UCSD-AML1 (cell line): Measurements from ENCODE around the gene AQP10.
"Not testable (repeated sequence)": the region's sequence is repeated elsewhere in the genome, so short reads cannot be mapped to it uniquely, and the experiment has no call there.

Experiments
- DNase-seq: peaks from one replicate; lab custom pipeline; 2025; ENCODE audit not compliant: unreplicated experiment; lab: John Stamatoyannopoulos, UW

The AQP10 gene, protein sequence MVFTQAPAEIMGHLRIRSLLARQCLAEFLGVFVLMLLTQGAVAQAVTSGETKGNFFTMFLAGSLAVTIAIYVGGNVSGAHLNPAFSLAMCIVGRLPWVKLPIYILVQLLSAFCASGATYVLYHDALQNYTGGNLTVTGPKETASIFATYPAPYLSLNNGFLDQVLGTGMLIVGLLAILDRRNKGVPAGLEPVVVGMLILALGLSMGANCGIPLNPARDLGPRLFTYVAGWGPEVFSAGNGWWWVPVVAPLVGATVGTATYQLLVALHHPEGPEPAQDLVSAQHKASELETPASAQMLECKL

DNA sequence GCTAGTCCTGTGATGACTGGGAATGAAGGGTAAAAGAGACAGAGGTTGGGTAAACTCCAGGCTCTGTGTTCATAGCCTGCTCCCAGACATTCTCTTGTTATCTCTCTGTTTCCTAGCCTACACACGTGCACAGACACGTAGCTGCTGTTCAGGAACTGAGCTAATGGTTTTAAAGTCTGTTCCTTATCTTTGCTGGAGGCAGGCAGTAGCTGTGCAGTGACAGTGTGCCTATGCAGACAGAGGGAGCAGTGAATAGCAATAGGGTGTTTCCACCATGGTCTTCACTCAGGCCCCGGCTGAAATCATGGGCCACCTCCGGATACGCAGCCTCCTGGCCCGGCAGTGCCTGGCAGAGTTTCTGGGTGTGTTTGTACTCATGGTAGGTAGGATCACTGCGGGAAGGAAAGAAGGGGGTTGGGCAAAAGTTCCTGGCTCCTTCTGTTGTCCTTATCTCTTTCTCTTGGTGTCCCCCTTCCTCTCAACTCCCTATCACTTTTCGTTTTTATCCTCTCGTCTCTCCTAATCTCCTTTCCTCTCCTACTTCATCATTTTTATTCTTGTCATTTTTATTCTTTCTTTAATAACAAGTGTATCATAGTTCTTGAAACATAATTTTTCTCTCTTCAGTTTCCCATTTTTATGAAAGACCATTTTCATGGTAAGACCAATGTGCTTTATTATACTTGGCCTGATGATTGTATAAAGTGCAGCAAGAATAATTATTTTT lies at the start of gene AQP10:
TSS of gene AQP10 (plus strand) at position 212 of the 727 bp plus-strand sequence. CDS start at position 275, 63 bp downstream.
- peak; percentile 52 for DNase-seq

DNA sequence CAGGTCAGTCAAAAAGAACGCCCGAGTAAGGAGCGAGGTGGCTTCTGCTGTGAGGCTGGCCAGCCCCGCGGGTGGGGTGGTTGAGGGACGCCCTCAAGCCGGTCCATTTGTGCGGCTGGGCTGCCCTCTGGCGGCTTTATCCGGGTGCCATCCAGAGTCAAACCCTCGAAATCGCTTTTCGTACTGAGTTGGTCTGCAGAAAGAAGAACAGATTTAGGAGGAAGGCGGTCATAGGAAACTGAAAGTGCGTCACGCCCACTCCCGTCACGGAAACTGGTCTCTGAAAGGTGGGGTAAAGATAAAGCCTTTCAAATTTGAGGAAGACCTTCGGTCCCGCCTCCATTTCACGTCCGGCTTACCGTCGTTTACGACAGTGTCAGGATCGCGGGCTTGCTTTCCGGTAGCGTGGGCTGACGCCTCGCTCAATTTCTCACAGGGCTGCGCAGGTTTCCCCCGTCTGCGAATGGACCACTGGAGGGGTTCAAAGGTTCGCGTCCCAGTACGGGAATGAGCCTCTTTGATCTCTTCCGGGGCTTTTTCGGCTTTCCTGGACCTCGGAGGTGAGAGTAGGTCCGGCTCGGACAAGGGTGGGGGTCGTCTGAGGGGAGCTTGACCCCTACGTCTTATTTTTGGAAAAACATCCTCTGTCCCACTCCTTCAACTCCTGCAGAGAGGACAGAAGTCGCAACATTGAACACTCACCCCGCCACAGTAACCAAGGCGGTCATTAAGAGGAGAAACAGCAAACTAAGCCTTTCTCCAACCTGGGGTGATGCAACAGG lies 48.5 kb upstream of the AQP10 start, which contains the start of gene HAX1:
TSS of gene HAX1 (plus strand) at position 413 of the 782 bp plus-strand sequence. CDS start at position 508, 95 bp downstream.
- peak; percentile 96 for DNase-seq

DNA sequence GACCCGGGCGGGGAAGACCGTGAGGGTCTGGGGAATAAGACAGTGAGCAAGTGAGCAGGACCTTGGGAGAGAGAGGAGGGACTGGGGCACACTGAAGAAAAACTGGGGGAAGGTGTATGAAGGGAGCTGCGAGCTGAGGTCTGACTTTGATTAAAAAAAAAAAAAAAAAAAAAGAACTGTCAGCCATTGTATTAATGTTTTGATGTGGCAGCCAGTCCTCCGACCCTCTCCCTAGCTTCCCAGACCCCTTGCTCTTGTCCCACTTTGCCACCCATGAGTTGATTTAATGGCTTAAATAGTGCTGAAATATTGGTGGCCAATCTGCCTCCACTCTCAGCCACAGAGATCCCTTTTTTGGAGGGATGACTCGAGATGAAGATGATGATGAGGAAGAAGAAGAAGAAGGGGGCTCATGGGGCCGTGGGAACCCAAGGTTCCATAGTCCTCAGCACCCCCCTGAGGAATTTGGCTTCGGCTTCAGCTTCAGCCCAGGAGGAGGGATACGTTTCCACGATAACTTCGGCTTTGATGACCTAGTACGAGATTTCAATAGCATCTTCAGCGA lies 47.8 kb upstream of the AQP10 start:
- DNase-seq, result no peak

DNA sequence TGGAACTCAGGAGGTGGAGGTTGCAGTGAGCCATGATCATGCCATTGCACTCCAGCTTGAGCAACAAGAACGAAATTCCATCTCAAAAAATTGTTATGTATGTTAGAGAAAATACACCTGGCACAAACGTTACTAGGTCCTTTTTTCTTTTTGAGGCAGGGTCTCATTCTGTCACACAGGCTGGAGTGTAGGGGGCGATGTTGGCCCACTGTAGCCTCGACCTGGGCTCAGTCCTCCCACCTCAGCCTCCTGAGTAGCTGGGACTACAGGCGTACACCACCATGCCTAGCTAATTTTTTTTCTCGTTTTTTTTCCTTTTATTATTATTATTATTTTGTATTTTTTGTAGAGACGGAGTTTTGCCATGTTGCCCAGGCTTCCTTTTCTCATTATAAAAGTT lies 44.1 kb upstream of the AQP10 start:
- DNase-seq, result peak; percentile 29

DNA sequence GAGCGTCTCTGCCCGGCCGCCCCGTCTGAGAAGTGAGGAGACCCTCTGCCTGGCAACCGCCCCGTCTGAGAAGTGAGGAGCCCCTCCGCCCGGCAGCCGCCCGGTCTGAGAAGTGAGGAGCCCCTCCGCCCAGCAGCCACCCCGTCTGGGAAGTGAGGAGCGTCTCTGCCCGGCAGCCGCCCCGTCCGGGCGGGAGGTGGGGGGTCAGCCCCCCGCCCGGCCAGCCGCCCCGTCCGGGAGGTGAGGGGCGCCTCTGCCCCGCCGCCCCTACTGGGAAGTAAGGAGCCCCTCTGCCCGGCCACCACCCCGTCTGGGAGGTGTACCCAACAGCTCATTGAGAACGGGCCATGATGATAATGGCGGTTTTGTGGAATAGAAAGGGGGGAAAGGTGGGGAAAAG lies 33.3 kb upstream of the AQP10 start:
- not testable (repeated sequence) for DNase-seq

DNA sequence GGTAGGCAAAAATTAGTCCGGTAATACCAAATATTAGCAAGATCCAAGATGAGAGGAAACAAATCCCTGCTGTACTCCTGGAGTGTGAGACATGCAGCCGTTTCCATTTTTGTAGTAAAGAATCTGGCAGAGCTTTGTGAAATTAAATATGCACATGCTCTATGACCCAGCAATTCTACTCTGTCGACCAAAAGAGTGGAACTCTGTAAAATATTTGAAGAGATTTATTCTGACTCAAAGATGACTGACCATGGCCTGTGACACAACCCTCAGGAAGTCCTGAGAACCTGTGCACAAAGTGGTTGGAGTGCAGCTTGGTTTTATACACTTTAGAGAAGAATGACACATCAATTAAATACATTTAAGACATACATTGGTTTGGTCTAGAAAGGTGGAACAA lies 32.2 kb upstream of the AQP10 start:
- DNase-seq, result no peak

DNA sequence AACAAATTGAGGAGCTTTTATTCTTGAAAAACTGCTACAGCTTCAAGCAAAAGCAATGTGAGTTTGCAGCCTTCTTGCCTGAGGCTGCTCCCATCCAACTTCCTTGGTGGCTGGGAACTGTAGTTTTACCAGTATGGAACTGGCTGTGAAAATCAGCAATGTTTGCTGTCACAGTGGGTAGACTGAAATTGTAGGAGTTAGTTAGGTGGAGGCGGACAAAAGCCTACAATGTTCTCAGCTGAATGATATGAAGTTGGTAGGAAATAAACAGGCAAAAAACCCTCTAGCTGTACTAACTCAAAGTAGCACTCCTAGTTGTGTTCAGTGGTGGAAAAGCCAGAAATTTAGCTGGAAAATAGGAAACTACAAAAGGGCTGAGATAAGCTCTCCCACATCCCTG lies 30.0 kb upstream of the AQP10 start:
- no peak for DNase-seq

DNA sequence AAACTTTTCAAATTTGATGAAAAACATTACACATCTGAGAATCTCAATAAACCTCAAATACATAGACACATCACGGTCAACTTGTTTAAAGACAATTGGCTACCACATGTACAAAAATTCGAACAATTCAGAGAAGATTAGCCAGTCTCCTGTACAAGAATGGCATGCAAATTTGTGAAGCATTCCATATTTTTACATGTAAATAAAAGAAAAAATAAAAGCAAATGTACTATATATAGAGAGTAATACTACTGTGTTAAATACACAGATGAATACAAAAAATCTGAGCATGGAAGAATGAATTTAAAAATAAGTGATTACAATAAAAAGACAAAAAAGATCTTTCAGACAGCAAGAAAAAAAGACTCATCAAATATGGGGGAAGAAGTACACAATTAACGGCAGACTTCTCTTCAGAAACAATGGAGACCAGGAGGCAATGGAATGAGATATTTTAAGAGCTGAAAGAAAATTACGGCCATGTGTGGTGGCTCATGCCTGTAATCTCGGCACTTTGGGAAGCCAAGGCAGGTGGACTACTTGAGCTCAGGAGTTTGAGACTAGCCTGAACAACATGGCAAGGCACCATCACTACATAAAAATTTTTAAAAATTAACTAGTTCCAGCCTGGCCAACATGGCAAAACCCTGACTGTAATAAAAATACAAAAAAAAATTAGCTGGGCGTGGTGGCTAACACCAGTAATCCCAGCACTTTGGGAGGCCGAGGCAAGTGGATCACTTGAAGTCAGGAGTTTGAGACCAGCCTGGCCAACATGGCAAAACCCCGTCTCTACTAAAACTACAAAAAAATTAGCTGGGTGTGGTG lies 25.3 kb upstream of the AQP10 start:
- DNase-seq, result no peak

DNA sequence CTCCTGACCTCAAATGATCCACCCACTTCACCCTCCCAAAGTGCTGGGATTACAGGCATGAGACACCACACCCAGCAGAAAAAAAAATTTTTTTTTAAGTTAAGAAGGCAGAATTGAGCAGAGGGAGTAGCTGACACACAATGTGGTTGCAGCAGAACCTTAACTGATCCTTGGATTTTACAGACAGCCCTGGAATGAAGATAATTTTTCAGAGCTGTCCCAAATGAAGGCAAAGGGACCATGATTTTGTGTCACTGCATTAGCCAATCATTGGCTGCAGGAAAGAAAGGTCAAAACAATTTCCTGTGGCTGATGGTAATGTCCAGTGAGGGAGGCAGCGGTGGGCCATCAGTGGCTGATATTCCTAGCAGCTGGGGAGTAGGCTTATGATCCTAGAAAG lies 19.3 kb upstream of the AQP10 start:
- DNase-seq, result no peak

DNA sequence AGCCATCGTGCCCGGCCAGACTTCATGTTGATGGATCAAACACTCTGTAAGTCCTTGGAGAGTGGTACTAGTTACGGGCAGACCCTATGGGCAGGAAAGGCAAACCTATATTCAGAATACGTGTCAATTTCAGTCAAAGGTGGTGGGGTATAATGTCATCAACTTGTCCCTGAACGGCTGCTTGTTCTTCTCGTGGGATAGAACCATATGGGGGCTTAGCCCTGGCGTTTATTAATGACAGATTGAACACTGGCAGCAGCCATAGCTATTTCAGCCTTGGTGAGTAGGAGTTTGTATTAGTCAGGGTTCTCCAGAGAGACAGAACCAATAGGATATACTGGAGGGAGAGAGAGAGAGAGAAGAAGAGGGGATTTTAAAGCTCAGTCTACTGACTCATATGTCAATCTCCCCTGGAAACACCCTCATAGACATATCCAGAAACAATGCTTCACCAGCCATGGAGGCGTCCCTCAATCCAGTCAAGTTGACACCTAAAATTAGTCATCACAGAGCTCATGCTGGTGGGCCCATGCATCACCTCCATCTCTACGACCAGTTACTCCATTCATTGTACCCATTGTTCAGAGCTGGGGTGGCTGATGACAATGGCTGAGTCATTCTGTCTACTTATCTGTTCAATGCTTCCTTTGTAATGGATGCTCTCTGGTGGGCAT lies 16.1 kb upstream of the AQP10 start:
- no peak for DNase-seq

DNA sequence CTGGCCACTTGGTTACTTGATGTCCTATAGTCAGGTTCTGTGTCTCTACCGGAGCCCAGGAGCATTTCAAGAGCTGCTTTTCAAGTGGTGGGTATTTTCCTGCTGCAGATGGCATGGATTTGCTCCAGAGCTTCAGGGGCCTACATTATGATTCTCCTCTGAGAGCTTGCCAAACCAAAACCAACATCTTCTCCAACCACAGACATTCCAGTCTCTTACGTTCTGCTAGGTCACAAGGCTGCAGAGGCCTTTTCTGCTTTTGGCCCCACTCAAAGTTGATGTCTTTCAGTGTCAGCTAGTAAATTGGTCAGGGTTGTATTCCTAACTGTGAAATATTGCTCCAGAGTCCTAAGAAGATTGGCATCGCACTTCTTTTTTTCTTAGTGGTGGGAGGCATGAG lies 14.7 kb upstream of the AQP10 start:
- DNase-seq, result no peak

DNA sequence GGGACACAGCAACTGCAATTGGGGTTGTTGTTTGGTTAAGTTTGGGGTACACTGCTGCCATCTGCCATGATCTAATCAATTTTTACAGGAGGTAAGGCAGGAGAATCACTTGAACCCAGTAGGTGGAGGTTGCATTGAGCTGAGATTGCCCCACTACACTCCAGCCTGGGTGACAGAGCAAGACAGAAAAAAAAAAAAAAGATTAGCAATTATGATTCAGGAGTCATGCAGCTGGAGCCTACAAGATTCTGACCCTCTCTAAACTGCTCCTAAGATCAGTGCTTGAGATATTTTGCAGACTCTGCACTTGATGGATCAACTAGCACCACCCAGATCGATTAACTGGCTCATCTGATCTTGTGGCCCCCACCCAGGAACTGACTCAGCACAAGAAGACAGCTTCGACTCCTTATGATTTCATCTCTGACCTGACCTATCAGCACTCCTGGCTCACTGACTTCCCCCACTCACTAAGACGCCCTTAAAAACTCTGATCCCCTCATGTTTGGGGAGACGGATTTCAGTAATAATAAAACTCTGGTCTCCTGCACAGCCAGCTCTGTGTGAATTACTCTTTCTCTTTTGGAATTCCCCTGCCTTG lies 13.1 kb upstream of the AQP10 start:
- DNase-seq, result not testable (repeated sequence)

DNA sequence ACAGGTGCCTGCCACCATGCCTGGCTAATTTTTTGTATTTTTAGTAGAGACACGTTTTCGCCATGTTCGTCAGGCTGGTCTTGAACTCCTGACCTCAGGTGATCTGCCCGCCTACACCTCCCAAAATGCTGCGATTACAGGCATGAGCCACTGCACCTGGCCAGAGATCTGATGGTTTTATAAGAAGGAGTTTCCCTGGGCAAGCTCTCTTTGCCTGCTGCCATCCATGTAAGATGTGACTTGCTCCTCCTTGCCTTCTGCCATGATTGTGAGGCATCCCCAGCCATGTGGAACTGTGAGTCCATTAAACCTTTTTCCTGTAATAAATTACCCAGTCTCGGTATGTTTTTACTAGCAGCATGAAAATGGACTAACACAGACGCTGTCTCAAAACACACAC lies 11.8 kb upstream of the AQP10 start:
- DNase-seq, result not testable (repeated sequence)

DNA sequence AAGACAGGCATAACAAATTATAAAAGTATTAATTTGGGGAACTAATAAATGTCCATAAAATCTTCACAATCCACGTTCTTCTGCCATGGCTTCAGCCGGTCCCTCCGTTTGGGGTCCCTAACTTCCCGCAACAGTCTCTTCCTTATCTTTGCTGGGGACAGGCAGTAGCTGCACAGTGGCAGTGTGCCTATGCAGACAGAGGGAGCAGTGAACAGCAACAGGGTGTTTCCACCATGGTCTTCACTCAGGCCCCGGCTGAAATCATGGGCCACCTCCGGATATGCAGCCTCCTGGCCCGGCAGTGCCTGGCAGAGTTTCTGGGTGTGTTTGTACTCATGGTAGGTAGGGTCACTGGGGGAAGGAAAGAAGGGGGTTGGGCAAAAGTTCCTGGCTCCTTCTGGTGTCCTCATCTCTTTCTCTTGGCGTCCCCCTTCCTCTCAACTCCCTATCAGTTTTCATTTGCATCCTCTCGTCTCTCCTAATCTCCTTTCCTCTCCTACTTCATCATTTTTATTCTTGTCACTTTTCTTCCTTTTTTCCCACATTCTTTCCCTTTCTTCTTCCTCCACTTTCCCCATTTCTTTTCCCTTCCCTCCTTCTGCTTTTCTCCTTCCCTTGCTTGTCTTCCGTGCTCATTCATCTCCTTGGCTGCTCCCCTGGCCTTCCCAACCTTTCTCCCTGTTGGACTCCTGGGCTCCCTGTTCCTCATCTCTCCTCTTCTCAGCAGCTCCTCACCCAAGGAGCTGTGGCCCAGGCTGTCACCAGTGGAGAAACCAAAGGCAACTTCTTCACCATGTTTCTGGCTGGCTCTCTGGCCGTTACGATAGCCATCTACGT lies 8.4 kb upstream of the AQP10 start:
- not testable (repeated sequence) for DNase-seq

DNA sequence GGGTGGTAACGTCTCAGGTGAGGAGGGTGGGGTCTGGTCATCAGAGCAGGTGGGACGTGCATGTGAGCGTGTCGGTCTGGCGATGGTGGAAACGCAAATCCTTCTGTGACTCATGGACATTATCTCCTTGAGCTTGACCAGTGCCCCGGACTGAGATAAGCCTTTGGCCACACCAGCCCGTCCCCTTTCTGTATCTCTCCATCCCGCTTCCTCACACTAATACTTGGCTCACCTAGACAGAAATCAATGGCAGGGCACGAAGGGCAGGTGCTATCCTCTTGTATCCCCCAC lies 7.9 kb upstream of the AQP10 start:
- no peak for DNase-seq

DNA sequence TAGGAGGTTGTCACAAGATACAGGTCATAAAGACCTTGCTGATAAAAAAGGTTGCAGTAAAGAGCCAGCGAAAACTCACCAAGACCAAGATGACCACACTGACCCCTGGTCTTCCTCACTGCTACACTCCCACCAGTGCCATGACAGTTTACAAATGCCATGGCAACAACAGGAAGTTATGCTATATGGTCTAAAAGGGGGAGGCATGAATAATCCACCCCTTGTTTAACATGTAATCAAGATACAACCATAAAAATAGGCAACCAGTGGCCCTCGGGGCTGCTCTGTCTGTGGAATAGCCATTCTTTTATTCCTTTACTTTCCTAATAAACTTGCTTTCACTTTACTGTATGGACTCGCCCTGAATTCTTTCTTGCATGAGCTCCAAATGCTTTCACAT lies 6.7 kb upstream of the AQP10 start:
- DNase-seq, result not testable (repeated sequence)

DNA sequence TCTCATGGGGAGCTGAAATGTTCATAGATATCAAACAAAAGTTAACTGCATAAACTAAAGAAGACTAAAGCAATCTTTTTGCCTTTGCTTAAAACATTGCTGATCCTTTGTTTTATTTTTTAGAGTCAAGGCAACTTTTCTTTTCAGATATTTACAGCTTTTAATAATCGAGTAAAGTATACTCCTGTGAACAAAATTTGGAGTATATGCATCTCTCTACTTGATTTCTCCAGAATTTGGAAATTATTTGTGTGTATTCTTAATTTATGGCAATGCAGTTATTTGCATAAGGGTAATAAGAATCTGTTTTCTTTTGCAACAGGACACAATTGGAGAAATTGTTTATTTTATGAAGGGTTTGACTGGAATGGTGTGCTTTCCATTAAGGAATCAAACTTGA lies 4.2 kb upstream of the AQP10 start:
- DNase-seq, result no peak

DNA sequence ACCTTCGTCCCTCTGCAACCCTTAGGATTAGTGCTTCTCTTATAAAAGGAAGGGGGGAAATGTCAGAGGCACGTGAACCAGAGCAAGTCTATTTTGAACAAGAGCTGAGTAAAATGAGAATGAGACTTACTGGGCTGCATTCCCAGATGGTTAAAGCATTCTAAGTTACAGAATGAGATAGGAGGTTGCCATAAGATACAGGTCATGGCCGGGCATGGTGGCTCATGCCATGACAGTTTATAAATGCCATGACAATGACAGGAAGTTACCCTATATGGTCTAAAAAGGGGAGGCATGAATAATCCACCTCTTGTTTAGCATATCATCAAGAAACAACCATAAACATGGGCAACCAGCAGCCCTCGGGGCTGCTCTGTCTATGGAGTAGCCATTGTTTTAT lies 2.5 kb upstream of the AQP10 start:
- DNase-seq, result no peak

DNA sequence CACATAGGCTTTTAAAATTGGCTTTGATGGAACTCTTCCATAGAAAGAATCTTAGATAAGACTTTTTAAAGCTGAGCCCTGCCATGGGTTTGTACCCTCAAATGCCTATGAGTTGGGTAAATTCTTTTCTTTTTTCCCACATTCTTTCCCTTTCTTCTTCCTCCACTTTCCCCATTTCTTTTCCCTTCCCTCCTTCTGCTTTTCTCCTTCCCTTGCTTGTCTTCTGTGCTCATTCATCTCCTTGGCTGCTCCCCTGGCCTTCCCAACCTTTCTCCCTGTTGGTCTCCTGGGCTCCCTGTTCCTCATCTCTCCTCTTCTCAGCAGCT lies 679 bp downstream of the AQP10 start:
- not testable (repeated sequence) for DNase-seq
